ENCODE data around the gene PROCA1.
"Not testable (repeated sequence)": the region's sequence is repeated elsewhere in the genome, so short reads cannot be mapped to it uniquely, and the experiment has no call there.

PROCA1 gene

DNA sequence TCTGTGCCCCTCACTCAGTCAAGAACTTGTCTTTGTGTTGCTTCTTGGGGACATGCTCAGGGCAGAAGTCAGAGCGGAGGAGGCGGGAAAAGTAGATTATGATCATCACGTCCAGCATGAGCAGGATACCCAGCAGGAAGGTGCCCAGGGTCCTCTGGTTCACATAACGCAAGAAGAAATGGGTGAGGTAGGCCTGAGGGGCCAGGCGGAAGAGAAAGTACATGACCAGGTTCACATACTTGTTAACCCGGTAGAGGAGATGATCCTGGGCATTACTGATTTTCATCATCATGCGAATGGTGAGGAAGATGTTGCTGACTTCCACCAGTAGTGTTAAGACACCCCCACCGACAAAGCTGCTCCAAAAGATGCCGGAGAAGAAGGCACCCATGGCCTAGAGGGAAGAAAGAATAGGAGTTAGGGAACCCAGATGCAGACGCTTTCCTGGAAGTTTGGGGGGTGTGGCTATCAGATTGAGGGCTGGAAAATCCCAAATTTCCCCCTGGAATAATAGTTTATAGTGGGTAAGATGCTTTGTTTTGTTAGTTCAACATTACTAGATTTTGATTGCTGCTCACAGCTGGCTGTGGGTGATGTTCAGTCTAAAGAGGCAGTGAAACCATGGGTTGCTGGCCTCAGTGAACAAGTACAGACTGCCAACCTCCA, 12.9 kb upstream of the PROCA1 start:
- DNase-seq, result no peak

DNA sequence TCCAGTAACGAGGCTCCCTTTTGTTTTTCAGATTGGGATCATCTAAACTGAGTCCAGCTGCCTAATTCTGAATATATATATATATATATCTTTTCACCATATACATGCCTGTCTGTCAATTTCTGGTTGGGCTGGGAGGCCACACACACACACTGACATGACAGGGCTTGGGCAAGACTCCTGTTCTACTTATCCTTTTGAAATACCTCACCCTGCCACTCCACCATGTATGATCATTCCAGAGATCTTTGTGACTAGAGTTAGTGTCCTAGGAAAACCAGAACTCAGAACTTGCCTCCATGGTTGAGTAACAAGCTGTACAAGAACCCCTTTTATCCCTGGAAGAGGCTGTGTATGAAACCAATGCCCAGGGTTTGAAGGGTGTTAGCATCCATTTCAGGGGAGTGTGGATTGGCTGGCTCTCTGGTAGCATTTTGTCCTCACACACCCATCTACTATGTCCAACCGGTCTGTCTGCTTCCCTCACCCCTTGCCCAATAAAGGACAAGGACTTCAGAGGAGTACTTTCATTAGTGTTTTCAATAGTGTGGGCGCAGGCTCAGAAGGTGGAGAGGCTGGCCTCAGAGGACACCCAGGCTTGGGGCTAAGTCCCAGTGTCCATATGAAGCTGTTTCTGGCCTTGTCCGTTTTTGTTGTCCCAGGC, 12.3 kb upstream of the PROCA1 start:
- DNase-seq, result not testable (repeated sequence)

DNA sequence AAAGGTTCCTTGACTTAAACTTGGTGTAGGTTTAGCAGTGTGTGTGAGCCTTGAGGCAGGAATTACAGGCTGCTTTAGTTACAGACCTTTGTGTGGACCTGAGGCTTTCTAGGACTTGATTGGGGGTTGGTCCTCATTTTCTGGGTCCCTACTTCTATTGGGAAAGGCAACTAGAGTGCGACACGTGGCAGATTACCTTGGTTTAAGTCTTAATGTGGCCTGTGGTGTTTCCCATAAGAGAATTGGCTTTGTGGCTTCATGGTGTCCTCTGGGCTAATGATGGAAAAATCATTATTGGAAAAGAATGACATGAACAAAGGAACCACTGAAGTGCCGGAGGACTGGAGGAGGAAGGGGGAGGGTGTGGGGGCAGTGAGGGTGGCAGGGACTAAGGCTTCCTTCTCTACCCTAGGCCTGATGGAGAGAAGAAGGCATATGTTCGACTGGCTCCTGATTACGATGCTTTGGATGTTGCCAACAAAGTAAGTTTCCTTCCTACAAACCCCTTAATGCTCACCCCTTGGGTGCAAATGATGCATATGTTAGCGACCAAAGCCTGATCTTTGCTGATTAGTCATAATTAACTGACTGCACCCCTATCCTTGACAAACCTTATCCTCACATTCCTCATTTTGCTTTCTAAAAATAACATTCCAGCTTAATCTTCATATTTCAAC, 11.6 kb upstream of the PROCA1 start:
- DNase-seq, result no peak

DNA sequence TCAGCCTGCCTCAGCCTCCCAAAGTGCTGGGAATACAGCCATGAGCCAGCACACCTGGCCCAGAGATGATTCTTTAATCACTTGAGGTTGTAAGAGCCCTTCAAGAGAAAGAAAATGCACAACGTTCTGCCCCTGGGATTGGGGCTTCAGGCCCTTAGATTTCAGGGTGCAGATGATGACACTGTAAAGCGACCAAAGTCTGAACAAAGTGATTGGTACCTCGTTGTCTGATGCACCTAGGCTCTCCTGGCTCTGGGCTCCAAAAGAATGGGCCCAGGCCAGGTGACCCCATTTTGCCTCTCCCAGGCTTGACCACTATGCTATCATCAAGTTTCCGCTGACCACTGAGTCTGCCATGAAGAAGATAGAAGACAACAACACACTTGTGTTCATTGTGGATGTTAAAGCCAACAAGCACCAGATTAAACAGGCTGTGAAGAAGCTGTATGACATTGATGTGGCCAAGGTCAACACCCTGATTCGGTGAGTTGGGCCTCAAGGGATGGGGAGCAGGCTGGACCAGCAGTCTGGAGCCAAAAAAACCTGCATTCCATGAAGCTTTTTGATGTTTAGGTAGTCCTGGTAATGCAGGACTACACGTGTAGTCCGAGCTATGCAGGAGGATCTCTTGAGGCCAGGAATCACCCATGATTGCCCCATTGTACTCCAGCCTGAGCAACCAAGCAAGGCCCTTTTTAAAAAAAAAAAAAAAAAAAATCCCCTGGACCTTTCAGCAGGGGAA, 10.9 kb upstream of the PROCA1 start:
- no peak for DNase-seq

DNA sequence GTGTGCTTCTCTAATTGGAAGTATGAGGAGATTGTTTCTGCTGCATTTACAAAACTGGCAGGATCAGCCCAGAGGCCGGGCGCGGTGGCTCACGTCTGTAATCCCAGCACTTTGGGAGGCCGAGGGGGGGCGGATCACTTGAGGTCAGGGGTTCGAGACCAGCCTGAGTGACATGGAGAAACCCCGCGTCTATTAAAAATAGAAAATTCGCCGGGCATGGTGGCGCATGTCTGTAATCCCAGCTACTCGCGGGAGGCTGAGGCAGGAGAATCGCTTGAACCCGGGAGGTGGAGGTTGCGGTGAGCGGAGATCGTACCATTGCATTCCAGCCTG, 9.3 kb upstream of the PROCA1 start:
- not testable (repeated sequence) for DNase-seq

DNA sequence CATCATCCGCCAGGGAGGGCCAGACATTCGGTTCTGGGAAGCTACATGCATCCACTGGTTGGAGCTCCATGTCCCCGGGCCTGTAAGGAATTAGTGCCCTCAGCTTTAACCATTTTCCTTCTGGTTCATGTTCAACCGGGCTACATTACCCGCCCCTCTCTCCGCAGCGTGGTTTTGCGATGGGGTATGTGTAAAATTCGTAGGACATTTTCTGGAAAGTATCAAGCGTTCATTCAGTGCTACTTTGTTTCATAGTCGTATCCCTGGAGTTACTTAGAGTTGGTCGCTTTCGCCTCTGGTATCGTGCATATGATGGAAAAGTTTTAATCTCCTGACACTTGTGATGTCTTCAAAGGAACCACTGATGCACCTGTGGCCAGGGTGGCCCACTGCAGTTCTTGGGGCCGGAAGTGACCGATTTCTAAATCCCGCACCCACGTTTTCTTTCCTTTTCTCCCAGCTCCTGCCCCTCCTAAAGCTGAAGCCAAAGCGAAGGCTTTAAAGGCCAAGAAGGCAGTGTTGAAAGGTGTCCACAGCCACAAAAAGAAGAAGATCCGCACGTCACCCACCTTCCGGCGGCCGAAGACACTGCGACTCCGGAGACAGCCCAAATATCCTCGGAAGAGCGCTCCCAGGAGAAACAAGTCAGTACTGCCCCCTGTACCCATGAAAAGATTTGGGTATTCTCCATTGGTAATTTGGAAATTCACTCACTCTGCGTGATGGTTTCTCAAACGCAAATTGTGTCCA, 8.7 kb upstream of the PROCA1 start:
- no peak for DNase-seq

DNA sequence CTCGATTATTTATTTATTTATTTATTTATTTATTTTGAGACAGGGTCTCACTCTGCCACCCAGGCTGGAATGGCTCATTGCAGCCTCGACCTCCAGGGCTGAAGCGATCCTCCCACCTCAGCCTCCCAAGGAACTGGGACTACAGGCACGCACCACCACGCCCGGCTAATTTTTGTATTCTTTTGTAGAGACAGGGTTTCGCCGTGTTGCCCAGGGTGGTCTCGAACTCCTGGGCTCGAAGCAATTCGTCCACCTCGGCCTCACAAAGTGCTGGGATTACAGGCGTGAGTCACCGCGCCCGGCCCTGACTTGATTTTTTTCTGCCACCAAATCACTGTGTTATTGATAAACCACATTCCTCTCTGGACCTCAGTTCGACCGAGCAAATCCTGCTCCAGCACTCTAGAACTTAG, 7.3 kb upstream of the PROCA1 start:
- no peak for DNase-seq

DNA sequence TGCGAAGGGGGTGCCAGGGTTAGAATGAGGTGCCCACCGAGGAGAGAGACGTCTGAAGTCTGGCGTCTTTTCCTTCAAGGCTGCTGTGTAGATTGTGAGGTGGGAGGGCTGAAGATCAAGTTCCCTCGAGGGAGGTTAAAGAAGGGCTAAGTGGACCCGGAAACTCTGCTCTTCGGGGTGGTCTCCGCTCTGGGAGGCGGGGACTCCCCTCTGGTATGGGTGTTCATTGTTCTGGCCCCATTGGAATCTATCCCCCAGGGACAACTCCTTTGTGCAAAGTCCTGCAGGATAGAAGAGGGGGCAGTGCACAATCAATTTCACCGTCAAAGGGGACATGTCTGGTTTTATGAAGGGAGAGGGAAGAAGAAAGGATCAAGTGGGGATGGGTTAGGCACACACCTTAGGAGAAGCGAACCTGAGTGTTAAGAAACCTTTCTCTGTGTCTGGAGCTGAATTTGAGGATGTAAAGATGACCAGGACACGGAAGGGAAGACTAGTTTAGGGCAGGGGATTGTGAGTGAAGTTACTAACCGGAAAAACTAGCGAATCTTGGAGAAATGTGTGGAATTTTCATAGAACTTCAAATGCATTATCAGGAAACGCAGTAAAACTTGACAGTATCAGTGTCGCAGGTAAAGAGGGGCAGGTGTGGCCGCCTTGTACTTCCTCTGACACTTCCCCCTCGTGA, 6.8 kb upstream of the PROCA1 start:
- peak; percentile 80 for DNase-seq

DNA sequence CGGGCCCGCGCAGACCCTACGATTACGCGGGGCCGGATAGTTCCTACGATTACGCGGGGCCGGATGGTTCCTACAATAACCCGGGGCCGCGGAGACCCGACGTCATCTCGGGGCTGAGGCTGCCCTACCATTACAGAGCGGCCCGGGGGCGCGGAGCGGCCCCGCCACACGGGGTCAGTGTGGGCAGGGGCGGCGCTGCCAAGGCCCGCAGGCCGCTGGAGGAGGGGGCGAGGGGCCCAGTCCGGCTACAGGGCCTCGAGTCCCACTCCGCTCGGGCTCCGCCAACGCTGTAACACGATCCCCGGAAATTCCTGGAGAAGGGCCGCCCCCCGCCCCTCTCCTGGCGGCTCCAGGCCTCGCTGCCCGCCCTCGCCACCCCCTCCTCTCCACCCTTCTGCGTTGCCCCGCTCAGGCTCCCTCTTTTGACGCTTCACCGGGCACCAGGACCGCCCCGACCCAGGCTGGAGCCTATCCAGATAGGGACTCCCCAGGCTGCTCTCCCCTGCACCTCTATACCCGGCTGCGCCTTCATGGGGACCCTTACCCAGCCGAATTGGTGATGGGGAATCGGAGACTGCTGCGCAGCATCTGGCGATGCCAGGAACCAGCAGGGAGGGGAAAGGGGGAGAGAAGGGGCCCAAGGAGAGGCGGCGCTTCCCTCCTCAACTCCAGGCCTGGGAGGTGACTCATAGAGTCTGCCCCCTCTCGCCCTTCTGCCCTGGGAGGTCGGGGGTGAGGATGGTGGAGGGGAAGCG, 6.1 kb upstream of the PROCA1 start, which contains the start of gene RAB34:
Gene RAB34, minus strand, starts transcription at position 291 of the 755 bp plus-strand sequence. CDS start 602 bp downstream, outside the sequence.
- peak; percentile 89 for DNase-seq

DNA sequence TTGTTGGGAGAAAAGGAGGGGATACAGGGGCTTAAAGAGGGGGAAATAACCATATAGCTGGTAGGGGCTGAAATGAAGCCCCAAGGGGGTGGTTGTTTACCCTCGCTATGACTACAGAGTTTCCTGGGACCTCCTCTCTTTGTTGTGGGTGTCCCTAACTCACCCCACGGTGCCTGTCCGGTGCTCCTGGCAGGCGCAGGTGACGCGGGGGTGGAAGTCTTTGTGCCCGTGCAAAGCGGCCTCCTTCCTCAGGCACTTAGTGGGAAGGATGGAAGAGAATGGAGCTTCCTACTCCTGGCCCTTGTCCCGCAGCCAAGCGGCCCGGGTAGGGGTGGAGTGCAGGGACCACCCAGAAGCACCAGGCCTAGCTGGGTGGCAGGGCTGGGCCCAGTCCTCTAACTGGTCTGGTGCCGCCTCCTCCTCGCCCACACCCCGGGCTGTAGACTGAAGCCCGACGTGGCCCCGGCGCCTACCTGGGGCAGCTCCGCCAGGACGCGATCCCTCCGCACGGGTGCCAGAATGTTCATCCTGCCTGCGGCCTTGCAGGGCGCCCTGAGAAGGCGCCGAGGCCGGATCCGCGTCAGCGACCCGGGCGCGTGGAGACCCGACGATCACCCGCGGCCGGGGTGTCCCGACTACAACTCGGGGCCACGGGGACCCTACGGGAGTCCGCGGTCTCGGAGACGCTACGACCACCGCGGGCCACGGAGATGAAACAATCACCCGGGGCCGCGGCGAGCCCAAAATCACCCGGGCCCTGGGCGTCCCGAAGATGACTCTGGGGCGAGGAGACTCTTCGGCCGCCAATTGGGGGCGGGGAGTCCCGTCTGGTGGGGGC, 5.3 kb upstream of the PROCA1 start:
- DNase-seq, result no peak

DNA sequence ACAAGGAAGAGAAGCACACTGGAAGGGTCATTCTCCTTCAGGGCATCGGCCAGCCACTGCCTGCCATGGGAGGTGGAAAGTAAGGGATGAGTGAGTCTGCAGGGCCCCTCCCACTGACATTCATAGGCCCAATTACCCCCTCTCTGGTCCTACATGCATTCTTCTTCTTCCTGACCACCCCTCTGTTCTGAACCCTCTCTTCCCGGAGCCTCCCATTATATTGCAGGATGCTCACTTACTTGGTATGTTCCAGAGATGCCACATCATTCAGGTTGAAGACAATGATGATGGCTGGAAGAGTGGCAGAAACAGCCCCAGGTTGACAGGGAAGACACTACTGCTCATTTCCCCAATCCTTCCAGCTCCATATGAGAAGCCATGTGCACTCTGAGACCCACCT, 3.5 kb upstream of the PROCA1 start:
- DNase-seq, result no peak

DNA sequence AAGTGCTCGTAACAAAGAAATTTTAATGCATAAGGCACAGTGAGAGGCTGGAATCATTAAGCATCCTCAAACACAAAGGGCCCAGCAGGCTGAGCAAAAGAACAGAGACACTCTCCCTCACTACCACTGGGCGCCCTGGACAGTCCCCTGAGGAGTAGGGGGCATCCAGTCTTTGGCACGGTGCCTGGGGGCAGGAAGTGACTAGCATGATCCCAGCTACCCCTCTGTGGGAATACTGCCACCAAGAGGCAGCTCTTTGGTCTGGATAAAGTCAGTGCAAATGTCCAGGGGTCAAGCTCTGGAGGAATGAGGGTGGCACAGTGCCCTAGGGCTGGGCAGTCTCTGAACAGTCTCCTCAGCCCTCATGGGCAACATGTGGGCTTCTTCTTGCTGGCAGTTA, 2.6 kb upstream of the PROCA1 start:
- DNase-seq, result no peak

DNA sequence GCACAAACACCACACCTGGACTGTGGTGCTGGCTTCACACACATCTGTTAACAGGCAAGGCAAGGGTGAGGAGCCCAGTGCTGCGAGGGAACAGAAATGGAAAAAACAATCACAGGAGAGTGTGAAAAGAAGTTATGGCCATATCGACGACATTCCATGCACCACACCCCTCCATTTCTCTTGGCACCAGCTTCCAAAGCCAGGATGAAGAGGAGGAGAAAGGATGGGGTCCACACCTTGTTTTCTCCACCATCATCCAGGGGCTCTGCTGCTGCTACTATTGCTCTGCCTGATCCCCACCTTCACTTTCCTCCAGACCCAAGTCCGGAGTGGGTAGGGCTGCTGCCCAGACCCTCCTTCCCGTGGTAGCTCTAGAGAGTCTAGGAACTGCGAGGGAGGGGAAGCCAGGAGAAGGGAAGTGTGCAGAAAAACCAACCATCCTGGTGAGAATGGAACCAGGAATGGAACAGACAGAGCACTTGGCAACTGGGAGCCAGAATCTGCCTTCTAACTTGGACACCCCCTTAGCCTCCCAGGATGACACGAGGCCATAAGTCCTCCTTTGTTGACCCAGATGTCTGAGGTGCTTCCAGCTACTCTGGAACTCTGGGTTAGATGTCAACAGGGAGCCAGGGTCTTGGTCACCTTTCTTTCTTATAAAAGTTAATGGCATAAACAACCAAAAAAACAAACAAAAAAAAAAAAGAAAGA, 1.2 kb upstream of the PROCA1 start:
- no peak for DNase-seq

DNA sequence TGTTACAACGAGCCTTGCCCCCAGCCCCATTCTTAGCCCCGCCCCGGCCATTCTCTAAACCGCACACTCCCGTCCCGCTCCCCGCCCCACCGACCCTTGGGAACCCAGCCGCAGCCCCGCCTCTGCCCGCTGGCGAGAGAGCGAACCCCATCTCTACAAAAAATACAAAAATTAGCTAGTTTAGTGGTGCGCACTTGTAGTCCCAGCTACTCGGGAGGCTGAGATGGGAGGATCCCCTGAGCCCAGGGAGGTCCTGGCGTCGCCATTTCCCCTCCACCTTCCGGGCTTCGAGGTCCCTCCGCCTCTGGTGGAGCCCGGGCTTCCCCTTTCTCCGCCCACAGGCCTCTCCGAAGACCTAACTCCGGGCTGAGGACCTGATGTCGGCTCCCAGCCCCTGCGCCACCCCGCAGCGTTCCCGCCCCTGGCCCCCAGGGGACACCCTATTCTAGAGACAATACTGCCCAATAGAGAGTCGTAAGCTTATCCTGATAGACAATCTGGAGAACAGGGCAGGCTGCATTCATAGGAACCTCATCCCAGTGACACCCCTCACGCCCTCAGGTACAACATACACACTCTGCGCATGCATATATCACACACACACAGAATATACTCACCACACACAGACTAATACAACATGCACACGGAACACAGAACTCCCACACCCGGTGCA, 480 bp upstream of the PROCA1 start:
- DNase-seq, result peak; percentile 21

DNA sequence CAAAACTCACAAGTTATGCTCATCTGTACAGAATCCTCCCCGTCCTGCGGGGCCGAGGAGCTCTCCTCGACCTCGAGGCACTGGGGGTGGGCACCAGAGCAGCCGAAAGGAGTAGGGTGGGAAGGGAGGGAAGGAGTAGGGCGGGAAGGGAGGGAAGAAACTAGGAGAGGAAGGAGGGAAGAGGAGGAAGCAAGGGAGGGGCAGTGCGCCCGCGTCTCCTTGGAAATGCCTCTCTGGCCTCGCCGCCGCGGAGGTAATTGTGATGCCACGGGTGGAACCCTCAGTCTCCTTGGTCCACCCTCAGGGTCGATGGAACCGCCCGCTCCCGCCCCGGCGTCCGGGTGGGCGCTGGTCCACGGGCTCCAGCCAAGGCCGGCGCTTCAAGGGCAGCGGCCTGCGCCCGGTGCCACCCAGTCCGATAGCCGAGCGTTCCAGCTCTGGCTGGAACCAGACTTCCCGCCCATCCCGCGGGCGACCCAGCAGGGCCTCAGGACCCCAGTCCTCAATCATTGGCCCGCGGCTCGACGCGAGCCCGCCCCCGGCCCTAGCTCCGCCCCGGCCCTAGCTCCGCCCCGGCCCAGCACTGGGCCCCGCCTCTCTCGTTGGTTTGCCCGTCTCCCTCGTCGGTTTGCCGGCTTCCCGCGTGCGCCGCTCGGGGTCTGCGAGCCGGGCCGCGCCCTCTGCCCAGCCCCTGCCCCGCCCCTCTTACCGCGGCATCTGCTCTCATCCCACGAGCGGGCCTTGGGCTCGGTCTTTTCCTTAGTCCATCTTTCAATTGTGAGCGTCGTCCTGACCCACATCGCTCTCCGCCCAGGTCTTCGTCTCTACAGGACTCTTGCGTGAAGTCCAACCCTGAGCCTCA, 596 bp downstream of the PROCA1 start:
- peak; percentile 88 for DNase-seq

DNA sequence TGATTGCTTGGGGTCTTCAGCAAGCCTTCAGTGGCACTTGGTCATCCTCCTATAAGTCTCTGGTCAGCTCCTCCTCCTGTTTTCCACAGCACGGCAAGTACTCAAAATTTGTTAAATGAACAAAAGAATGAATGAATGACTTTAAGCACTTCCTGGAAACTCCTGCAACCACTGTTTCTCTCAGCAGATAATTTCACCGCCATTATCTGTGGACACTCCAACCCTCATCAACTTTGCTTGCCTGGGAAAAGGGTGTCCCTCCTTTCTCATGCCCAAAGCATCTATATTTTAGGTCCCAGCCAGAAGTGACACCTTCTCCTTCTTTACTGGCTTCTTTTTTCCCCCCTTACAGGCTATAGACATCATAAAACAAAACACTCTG, 4.4 kb downstream of the PROCA1 start:
- no peak for DNase-seq

DNA sequence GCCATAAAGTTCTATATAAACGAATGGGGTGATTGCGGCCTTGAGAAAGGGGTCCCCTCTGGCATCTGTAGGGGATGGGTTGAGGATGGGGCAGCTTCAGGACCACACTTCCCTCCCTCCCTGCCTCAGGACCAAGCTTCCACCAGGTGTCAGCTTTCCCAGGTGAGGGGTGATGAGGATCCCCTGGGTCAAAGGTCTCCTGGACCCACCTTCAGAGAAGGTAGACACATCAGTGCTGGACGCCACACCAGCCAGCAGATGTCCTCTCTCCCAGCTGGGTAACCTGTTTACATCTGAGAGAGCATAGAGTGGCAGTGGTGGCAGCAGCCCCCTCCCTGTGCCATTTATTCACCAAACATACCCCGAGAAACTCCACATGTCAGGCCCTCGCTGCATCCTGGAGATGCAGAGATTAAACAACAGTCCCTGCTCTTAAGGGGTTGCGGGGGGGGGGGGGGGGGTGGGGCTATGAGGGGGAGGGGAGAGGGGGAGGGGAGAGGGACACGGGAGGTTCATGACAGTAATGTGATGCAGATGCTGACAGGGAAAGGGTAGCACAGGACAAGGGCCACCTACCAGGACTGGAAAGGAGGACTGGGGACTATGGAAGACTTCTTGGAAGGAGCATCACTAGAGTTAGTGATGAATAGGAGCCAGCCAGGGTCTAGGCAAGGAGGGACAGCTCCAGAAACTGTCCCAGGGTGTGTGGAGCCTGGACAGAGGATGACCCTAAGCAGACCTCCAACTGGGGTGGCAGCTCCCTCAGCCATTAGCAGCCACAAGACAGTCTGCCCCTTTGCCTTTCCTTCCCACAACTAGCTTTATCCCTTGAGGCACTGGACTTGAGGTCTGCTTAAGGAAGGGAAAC, 5.0 kb downstream of the PROCA1 start:
- DNase-seq, result no peak

Data from DMS79 (cell line).